Fibroblast of lung (primary cell): ENCODE data around the gene RBM12. TPM values are rescaled to one million over a fixed set of nuclear protein-coding genes. Genes with fewer than 3 reads are reported as not detected.

Source experiments
- DNase-seq, 2 donors: peaks; one replicate each; pipeline versions ENCODE4 v3.0.0 to v3.0.0-alpha.2; 2010; ENCODE audit warnings: low read depth in 2 of 2
- H2AFZ ChIP-seq: 2 replicates; pipeline ENCODE4 v1.5.1; 2012; ENCODE audit warnings: low read length, control low read depth, inconsistent platforms
- H3K27ac ChIP-seq: 2 replicates; pipeline ENCODE4 v1.5.1; 2011; ENCODE audit warnings: low read length, control low read depth; ENCODE audit not compliant: insufficient read depth
- H3K27me3 ChIP-seq: 2 replicates; pipeline ENCODE4 v1.5.1; 2011; ENCODE audit warnings: mild to moderate bottlenecking, low read length; ENCODE audit not compliant: control insufficient read depth, insufficient read depth
- H3K36me3 ChIP-seq: 2 replicates; pipeline ENCODE4 v1.5.1; 2011; ENCODE audit warnings: low read length; ENCODE audit not compliant: control insufficient read depth, insufficient read depth
- H3K4me1 ChIP-seq: 2 replicates; pipeline ENCODE4 v1.5.1; 2011; ENCODE audit warnings: low read length; ENCODE audit not compliant: control insufficient read depth, insufficient read depth; ENCODE audit errors: extremely low read depth
- H3K4me2 ChIP-seq: 2 replicates; pipeline ENCODE4 v1.5.1; 2011; ENCODE audit warnings: low read length, control low read depth; ENCODE audit not compliant: insufficient read depth; ENCODE audit errors: extremely low read depth
- H3K4me3 ChIP-seq, 4 experiments: fragments of 200-600 bp in 1 of 4; sonication (generic) in 1 of 4; replicated peaks in 1 of 4; 2 replicates each; pipeline ENCODE4 v1.5.1; 2011 to 2016; ENCODE audit warnings: low read length in 4 of 4, low read depth in 3 of 4, mild to moderate bottlenecking in 3 of 4, control low read depth in 2 of 4, inconsistent platforms in 1 of 4, mixed read lengths in 1 of 4; ENCODE audit not compliant: insufficient read depth in 1 of 4; ENCODE audit errors: control extremely low read depth in 1 of 4
- H3K79me2 ChIP-seq: 2 replicates; pipeline ENCODE4 v1.5.1; 2012; ENCODE audit warnings: mild to moderate bottlenecking, low read length, inconsistent platforms; ENCODE audit not compliant: control insufficient read depth, insufficient read depth
- H3K9ac ChIP-seq: 2 replicates; pipeline ENCODE4 v1.5.1; 2011; ENCODE audit warnings: mild to moderate bottlenecking, low read length, control low read depth; ENCODE audit not compliant: insufficient read depth
- H3K9me3 ChIP-seq: 2 replicates; pipeline ENCODE4 v1.5.1; 2012; ENCODE audit warnings: low read depth, low read length; ENCODE audit not compliant: control insufficient read depth, insufficient read depth
- H4K20me1 ChIP-seq: 2 replicates; pipeline ENCODE4 v1.5.1; 2011; ENCODE audit warnings: low read length; ENCODE audit not compliant: control insufficient read depth, insufficient read depth; ENCODE audit errors: extremely low read depth
- CTCF ChIP-seq, 2 donors: IDR thresholded peaks in 1 of 2; conservative IDR thresholded peaks in 1 of 2; 1 replicate in 1 of 2; 2 replicates in 1 of 2; pipeline ENCODE4 v1.5.1; 2011 to 2012; ENCODE audit warnings: low read length in 2 of 2, control low read depth in 1 of 2, inconsistent platforms in 1 of 2, low read depth in 1 of 2, mild to moderate bottlenecking in 1 of 2
- EZH2 ChIP-seq: IDR thresholded peaks from 2 replicates; pipeline ENCODE4 v1.5.1; 2012; ENCODE audit warnings: low read length, control low read depth, mild to moderate bottlenecking; ENCODE audit errors: missing control alignments
- polyA plus RNA-seq, 2 donors: library from polyadenylated mRNA; depleted of rRNA in 1 of 2; stranded (reverse) in 1 of 2; unstranded in 1 of 2; fragments of >200 nt; gene quantifications; 2 replicates each; pipeline ENCODE4 v1.2.1, GENCODE V29; 2011 to 2012; ENCODE audit warnings: missing spikeins in 1 of 2
- total RNA-seq: library from RNA; depleted of rRNA; stranded (reverse); fragments of >200 nt; gene quantifications from 2 replicates; pipeline ENCODE4 v1.2.1, GENCODE V29; 2014

Gene RBM12
- total and polyA plus RNA-seq, 2 donors (not counting 1 experiment from before 2014, with no cell fraction given), result 29.9 to 109 TPM

- no peaks in the 10 kb centered on the region for H4K20me1 ChIP-seq
- H3K36me3 ChIP-seq, result peaks cover 14% of the 10 kb centered on the region
- H3K9me3 ChIP-seq, result no peaks in the 10 kb centered on the region
- no peak for TF ChIP-seq EZH2
- TF ChIP-seq CTCF (conservative IDR thresholded peaks at IDR 0.05 in 1 of 2, IDR thresholded peaks at IDR 0.05 in 1 of 2; ENCODE audit: low read depth in 1 of 2, low read length in 2 of 2), result no peak
- peaks cover 11% of the 10 kb centered on the region for H3K4me1 ChIP-seq
- peaks cover 36% of the 10 kb centered on the region for H3K79me2 ChIP-seq
- H3K27ac ChIP-seq, result no peak overlapping the region
- H2AFZ ChIP-seq, result no peak overlapping the region
- H3K4me3 ChIP-seq, result no peak overlapping the region
- H3K4me2 ChIP-seq, result no peak overlapping the region
- H3K9ac ChIP-seq, result no peak overlapping the region
- no peaks in the 10 kb centered on the region for H3K27me3 ChIP-seq
- DNase-seq, result no peak
Measured at GRCh38 chr20:35704514-35705261, 40.0 kb upstream of the RBM12 start.

GRCh38 chr20:35702824-35703695 lies 38.4 kb upstream of the RBM12 start:
- Histone ChIP-seq H3K9ac (no peak overlapping the region), H3K27ac (peak overlapping the region; percentile 68), H3K4me3 (no peak overlapping the region), H3K9me3 (no peaks in the 10 kb centered on the region), H4K20me1 (no peaks in the 10 kb centered on the region), H3K27me3 (no peaks in the 10 kb centered on the region), H3K79me2 (peaks cover 30% of the 10 kb centered on the region), H3K4me2 (no peak overlapping the region), H3K4me1 (peaks cover 11% of the 10 kb centered on the region), H3K36me3 (peaks cover 11% of the 10 kb centered on the region), H2AFZ (no peak overlapping the region)
- no peak for DNase-seq
- TF ChIP-seq EZH2, result no peak
- no peak for TF ChIP-seq CTCF (conservative IDR thresholded peaks at IDR 0.05 in 1 of 2, IDR thresholded peaks at IDR 0.05 in 1 of 2; ENCODE audit: low read depth in 1 of 2, low read length in 2 of 2)
